ENCODE data around the gene CCDC91.

The CCDC91 gene

GRCh38 chr12:28177461-28177860 lies 12.8 kb upstream of the CCDC91 start:
- no peak for DNase-seq
- TF ChIP-seq CTCF (IDR thresholded peaks at IDR 0.05; ENCODE audit: low read depth, low read length) = no peak
- H3K4me3 ChIP-seq (ENCODE audit: low read depth, low read length) = no peak overlapping the region
- no peaks in the 10 kb centered on the region for H3K36me3 ChIP-seq
- peaks cover 3% of the 10 kb centered on the region; the same call in 1 of the 2 replicates for H3K4me1 ChIP-seq
- H3K9me3 ChIP-seq = no peaks in the 10 kb centered on the region
- no peaks in the 10 kb centered on the region for H3K27me3 ChIP-seq

- H3K27me3 ChIP-seq = no peaks in the 10 kb centered on the region
- peaks cover 3% of the 10 kb centered on the region; the same call in 1 of the 2 replicates for H3K4me1 ChIP-seq
- DNase-seq = no peak
- H3K36me3 ChIP-seq = no peaks in the 10 kb centered on the region
- no peaks in the 10 kb centered on the region for H3K9me3 ChIP-seq
- no peak for TF ChIP-seq CTCF (IDR thresholded peaks at IDR 0.05; ENCODE audit: low read depth, low read length)
- no peak overlapping the region for H3K4me3 ChIP-seq (ENCODE audit: low read depth, low read length)
These were observed 12.4 kb upstream of the CCDC91 start for GRCh38 chr12:28177905-28178304.

GRCh38 chr12:28178775-28179174 lies 11.5 kb upstream of the CCDC91 start:
- Histone ChIP-seq H3K9me3 (no peaks in the 10 kb centered on the region), H3K36me3 (no peaks in the 10 kb centered on the region), H3K27me3 (no peaks in the 10 kb centered on the region), H3K4me3 (ENCODE audit: low read depth, low read length) (no peak overlapping the region), H3K4me1 (peaks cover 3% of the 10 kb centered on the region; the same call in 1 of the 2 replicates)
- no peak for TF ChIP-seq CTCF (IDR thresholded peaks at IDR 0.05; ENCODE audit: low read depth, low read length)
- no peak for DNase-seq

- Histone ChIP-seq H3K36me3 (no peaks in the 10 kb centered on the region), H3K9me3 (no peaks in the 10 kb centered on the region), H3K4me3 (ENCODE audit: low read depth, low read length) (no peak overlapping the region), H3K27me3 (no peaks in the 10 kb centered on the region), H3K4me1 (peaks cover 3% of the 10 kb centered on the region; the same call in 1 of the 2 replicates)
- no peak for DNase-seq
- no peak for TF ChIP-seq CTCF (IDR thresholded peaks at IDR 0.05; ENCODE audit: low read depth, low read length)
These were observed 9.5 kb upstream of the CCDC91 start for GRCh38 chr12:28180786-28181185.

- Histone ChIP-seq H3K4me1 (no peaks in the 10 kb centered on the region), H3K27me3 (no peaks in the 10 kb centered on the region), H3K36me3 (no peaks in the 10 kb centered on the region), H3K4me3 (ENCODE audit: low read depth, low read length) (no peak overlapping the region), H3K9me3 (no peaks in the 10 kb centered on the region)
- DNase-seq = no peak
- TF ChIP-seq CTCF (IDR thresholded peaks at IDR 0.05; ENCODE audit: low read depth, low read length) = no peak
These were observed 5.9 kb upstream of the CCDC91 start for GRCh38 chr12:28184375-28184774.

GRCh38 chr12:28186500-28186899 lies 3.8 kb upstream of the CCDC91 start:
- no peaks in the 10 kb centered on the region for H3K27me3 ChIP-seq
- no peaks in the 10 kb centered on the region for H3K9me3 ChIP-seq
- no peaks in the 10 kb centered on the region for H3K36me3 ChIP-seq
- no peak overlapping the region for H3K4me3 ChIP-seq (ENCODE audit: low read depth, low read length)
- H3K4me1 ChIP-seq = no peaks in the 10 kb centered on the region
- no peak for TF ChIP-seq CTCF (IDR thresholded peaks at IDR 0.05; ENCODE audit: low read depth, low read length)
- no peak for DNase-seq
